HTERT RPE-1 (cell line): ENCODE measurements around the gene TMA7.
"Not testable (repeated sequence)": the region's sequence is repeated elsewhere in the genome, so short reads cannot be mapped to it uniquely, and the experiment has no call there.

Experiments
- in situ Hi-C: fragments of 300-500 bp; cut with MboI; formaldehyde crosslinking; loops from 4 replicates; pipeline ENCODE4 v1.14.3; 2020; ENCODE audit warnings: low sequenced_read_pairs

The TMA7 gene

DNA sequence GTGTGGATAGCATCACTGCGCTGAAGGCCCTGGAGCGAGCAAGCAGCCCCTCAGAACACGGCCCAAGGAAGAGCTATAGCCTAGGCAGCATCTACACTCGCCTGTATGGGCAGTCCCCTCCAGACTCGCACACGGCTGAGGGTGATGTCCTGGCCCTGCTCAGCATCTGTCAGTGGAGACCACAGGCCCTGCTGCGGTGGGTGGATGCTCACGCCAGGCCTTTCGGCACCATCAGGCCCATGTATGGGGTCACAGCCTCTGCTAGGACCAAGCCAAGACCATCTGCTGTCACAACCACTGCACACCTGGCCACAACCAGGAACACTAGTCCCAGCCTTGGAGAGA, 27.0 kb downstream of the TMA7 start:
- in situ Hi-C loops: no loop called here

DNA sequence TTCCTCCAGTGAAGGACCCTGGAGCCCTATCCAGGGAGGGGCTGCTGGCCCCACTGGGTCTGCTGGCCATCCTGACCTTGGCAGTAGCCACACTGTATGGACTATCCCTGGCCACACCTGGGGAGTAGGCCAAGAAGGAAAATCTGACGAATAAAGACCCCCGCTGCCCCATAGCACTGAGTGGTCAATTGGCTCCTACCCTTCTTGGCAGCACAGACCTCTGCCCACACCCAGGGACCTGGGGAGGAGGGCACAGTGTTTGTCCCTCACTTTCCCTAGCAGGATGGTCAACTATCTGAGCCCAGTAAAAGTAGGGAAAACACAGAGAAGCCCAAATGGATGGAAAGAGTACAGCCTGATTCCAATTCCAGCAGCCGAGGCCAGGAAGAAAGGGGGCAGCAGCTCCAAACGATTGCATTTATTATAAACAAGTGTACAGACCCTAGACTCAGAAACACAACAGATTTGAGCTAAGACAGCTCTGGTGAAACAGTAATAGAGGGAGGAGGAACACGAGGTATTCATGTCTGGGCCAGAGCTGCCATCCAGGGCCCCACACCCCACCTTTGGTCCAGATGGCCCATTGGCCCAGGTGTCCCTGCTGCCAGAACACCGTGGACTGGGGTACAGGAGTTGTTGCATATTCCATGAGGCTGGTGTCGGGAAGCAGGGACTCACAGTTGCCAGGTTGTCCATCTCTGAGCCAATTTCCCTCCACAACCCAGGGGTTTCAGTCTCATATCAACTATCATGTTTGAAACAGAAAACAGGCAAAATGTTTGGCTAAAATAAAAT, 27.6 kb downstream of the TMA7 start:
- in situ Hi-C loops: no loop called here

DNA sequence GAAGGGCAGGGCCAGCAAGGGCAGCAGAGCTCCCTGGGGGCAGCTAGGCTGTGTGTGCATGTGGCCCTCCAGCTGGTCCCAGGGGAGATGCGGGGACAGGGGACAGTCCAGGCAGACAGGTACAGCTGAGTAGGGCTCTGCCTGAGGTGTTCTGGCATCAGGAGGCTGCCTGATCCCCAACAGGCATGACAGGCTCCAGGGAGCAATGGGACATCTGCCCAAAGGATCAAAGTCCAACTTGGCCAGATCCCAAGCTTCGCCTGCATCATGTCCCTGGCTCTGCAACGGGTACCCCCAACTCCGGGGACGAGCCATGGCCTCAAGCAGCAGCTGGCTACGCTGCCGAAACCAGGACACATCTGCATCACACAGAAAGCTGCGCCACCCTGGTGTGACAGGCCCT, 28.3 kb downstream of the TMA7 start:
- in situ Hi-C loops: no loop called here

DNA sequence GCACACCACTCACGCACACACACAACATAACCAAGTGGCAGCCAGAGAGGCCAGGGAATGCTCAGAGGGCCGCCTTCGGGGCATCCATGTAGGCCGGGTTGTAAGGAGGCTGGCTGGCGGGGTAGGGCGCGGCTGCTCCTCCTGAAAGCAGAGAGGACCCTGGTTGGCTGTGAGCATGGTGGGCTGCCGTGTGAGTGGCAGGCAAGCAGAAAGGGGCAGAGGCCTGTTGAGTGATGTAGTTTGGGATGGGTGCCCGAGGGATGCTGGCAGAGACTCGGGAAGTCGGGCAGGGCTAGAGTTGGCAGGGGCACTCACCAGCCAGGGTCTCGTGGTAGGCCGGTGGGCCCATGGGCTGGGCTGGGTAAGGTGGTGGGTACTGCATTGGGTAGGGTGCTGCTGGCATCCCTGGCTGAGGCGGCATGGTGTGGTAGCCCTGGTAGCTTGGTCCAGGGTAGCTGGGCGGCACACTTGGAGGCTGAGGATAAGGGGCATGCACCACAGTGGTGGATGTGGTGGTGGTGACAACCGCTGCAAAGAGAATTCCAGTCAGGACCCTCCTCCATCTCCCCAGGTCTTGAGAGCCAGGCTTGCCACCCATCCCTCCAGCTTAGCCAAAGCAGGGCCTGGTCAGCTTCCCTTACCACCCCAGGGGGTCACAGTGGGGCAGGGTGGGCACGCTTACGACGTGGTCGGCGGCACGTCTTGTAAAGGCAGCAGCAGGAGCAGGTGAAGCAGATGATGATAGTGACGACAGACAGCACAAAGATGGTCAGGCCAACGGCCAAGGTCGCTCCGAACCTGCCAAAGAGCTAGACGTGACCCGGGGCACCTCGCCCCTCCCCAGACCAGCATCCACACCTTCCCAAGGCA, 29.2 kb downstream of the TMA7 start:
- in situ Hi-C loops: no loop called here

DNA sequence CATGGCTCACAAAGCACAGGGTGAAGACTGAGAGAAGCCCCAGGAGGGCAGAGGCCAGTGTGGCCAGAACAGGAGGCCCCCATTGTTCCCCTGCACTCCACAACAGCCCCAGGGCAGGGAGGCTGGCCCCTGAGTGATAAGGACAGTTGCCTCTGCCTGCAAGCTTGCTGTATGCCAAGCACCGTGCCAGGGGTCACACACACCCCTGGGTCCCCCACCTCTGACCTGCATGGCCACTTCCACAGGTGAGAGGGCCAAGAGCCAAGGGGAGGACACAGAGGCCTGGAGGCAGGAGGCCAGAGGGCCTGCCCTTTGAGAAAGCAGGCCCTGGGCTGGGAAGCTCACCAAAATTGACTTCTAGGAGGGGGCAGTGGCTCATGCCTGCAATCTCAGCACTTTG, 30.2 kb downstream of the TMA7 start:
- in situ Hi-C loops: no loop called here

DNA sequence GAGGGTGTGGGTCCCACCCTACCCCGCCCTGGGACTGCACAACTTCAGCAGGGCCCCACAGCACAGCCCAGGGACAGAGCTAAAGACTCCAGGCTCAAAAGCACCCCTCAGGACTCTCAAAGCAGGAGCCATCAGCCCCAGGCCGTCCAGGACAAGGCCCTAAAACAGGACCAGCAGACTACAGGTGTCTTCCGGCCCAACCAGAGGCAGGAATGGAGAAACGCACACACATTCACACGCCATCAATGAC, 32.5 kb downstream of the TMA7 start:
- in situ Hi-C loops: no loop called here

DNA sequence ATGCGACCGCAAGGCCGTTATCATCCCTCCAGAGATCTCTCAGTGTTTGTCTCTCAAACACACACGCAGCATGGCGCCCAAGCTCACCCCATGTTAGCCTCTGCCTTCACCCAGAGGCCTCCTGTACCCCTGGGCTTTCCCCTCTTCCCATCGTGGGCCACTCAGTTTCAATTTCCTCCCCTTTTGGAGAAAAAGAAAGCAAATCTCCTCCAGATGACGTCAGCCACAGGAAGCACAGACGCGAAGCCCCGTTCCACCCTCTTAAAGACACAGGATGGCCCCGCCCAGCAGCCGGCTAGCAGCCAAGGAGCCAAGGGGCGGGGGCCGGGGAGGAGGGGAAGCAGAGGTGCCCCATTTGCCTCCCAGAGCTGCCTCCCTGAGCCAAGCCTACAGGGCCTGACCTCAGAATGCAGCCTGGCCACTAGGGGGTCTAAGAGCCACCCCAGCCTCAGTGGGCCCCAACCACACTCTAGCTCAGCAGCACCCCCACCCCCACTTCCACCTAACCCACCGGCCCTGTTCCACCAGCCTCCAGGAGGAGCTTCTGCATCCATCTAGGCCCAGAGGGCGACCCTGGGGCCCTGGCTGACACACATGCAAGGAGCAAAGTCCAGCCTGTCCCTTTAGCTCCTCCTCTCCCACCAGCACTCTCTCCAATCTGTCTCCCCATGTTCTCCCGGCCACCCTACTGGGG, 33.0 kb downstream of the TMA7 start:
- in situ Hi-C loops: no loop called here

DNA sequence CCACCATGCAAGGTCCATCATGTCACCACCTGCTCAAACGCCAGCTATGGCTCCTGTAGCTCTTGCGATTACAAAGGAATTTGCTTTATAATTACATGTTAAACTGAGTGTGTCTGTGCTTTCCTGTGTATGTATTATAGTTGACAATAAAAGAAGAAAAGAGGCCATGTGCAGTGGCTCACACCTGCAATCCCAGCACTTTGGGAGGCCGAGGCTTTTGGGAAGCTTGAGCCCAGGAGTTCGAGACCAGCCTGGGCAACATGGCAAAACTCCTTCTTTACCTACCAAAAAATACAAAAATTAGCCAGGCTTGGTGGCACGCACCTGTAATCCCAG, 33.5 kb downstream of the TMA7 start:
- in situ Hi-C loops: no loop called here

DNA sequence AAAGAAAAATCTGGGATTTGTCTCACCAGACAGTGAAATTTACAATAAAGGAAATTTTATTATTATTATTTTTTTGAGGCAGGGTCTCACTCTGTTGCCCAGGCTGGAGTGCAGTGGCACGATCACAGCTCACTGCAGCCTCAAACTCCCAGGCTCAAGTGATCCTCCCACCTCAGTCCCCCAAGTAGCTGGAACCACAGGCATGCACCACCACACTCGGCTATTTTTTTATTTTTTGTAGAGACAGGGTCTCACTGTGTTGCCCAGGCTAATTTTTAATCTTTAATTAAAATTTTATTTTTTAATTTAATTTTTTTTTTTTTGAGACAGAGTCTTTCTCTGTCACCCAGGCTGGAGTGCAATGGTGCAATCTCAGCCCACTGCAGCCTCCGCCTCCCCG, 34.0 kb downstream of the TMA7 start:
- in situ Hi-C loops: not testable (repeated sequence)

DNA sequence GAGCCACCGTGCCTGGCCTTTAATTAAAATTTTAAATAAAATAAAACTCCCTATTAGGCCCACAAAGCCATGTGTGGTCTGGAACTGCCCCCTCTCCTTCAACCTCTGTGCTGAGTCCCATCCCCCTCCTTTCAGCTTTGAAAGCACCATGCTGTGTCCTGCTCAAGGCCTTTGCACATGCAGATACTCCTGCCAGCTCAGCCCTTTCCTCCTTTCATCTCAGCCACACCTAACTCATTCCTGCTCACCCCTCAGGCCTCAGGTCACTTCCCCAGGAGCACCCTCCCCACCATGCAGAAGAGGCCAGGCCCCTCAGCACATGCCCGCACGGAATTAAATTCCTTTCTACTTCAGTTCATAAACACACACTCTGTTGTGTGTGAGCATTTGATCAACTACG, 34.6 kb downstream of the TMA7 start:
- in situ Hi-C loops: no loop called here

DNA sequence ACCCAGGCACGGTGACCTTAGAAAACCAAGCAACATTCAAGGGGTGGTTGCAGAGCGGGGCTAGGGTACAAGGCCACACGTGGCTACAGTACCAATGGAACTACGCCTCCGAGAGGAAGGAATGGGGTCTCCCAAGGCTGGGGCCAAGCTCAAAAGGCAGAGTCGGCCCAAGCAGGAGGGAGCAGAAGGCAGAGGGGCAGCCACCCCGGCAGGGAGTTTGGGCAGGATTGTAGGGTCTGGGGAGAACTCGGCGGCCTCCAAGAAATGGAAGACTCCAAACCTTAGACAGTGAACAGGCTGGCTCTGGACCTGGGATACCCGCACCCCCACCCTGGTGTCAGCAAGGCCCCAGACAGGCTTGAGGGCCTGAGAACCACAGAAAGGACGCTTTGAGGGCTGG, 35.1 kb downstream of the TMA7 start:
- in situ Hi-C loops: no loop called here

DNA sequence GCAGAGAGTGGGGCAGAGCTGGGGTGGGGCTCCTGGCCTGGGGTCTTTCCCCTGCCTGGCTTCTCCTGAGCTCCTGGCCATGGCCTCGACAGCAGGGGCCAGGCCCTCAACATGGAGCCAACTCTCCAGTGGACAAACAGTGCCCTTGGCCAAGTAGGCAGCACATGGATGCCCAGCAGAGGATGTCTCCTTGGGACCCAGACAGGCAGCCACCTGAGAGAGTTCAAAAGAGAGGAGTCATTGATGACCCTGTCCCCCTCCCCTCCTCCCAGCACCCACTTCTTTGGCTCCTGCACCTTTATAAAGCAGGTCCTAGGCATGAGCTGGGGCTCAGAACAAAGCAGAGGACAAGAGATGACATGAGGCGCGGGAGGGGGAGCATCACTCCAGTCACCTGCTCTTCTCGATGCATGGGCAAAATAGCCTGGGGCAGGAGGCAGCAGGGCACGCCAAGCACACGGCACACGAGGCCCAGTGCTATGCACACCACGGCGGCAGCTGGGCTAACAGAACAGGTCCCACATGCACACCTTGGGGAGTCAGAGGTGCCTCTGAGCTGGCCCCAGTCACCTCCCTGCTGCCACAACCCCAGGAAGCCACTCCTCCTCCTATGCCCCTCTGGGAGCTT, 36.5 kb downstream of the TMA7 start:
- in situ Hi-C loops: no loop called here

DNA sequence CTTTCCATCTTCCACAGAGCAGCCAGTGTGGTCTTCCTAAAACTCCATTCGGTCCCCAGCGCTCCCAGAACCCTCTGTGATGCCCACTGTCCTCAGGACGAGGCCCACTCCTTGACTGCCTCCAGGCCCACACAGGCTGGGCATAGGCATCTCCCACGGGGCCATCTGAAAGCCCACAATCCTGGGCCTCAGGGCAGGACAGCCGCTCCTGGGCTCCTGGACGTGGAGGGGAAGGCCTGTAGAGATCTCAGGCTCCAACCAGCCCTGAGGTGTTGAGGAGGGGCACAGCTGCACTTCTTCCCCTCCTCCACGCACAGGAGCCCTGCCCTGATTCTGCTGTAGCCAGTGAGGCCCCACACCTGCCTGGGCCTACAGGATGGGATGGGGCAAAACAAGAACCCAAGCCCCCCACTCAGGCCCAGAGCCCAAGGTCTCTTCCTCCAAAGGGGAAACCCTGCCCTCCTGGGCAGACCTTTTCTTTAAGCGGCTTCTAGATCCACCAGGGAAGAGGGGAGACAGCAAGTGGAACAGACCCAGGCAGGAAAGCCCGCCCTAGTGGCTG, 38.0 kb downstream of the TMA7 start:
- in situ Hi-C loops: no loop called here

DNA sequence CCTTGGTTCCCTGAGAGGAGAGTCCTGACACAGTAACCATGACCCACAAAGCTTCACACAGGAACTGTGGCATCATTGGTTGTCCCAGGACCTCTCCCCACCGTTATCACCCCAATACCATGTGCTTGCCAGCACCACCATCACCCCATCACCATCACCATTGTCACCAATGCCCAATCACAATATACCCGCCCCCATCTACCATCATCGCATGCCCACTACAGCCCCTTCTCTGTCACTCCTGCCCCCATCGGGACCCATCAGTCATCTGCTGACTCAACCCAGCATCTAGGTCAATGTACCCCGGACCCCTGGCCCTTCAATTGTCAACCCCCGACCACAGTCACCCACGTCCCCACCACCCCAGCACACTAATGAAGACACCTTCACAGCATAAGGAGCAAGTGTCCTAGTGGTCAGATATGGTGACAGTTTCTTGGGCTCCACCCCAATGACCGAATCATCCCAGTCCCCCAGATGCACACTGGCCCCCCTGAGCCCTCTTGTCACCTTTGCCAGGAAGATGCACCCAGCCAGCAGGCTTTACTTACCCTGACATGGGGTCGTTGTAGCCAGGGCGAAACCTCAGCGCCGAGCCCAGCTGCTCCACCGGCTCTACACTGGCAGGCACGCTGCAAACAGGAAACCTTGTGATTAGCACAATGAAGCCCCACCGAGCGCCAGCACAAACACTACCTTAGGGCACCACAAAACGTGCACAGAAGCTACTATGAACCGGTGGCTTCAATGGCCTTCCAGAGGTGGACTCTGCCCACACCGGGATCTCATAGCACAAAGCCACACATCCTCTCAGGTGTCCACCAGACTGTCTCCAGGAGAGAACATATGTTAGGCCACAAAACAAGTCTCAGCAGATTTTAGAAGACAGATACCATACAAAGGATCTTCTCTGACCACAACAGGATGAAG, 38.8 kb downstream of the TMA7 start:
- in situ Hi-C loops: no loop called here

DNA sequence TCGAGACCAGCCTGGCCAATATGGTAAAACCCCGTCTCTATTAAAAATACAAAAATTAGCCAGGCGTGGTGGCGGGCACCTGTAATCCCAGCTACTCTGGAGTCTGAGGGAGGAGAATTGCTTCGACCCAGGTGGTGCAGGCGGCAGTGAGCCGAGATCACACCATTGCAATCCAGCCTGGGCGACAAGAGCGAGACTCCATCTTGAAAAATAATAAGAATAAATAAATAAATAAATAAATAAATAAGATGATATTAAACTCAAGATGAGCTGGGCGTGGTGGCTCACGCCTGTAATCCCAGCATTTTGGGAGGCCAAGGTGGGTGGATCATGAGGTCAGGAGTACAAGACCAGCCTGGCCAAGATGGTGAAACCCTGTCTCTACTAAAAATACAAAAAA, 40.8 kb downstream of the TMA7 start:
- in situ Hi-C loops: not testable (repeated sequence)

DNA sequence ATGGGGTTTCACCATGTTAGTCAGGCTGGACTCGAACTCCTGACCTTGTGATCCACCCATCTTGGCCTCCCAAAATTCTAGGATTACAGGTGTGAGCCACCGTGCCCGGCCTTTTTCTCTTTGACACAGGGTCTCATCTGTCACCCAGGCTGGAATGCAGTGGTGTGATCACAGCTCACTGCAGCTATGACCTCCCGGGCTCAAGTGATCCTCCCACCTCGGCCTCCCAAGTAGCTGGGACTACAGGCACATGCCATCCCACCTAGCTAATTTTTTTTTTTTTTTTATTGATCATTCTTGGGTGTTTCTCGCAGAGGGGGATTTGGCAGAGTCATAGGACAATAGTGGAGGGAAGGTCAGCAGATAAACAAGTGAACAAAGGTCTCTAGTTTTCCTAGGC, 42.8 kb downstream of the TMA7 start:
- in situ Hi-C loops: not testable (repeated sequence)

DNA sequence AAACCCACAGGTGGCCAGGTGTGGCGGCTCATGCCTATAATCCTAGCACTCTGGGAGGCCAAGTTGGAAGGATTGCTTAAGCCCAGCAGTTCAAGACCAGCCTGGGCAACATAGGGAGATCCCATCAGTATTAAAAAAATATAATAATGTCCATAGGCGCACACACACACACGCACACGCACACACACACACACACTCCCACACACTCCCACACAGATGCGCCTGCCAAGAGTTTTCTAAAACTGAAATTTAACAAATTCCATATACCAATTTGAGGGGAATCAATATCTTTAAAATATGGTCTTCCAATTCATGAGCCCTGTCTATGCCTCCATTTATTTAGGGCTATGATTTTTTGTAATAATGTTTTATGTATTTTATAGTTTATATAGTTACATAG, 46.9 kb downstream of the TMA7 start:
- in situ Hi-C loops: no loop called here

DNA sequence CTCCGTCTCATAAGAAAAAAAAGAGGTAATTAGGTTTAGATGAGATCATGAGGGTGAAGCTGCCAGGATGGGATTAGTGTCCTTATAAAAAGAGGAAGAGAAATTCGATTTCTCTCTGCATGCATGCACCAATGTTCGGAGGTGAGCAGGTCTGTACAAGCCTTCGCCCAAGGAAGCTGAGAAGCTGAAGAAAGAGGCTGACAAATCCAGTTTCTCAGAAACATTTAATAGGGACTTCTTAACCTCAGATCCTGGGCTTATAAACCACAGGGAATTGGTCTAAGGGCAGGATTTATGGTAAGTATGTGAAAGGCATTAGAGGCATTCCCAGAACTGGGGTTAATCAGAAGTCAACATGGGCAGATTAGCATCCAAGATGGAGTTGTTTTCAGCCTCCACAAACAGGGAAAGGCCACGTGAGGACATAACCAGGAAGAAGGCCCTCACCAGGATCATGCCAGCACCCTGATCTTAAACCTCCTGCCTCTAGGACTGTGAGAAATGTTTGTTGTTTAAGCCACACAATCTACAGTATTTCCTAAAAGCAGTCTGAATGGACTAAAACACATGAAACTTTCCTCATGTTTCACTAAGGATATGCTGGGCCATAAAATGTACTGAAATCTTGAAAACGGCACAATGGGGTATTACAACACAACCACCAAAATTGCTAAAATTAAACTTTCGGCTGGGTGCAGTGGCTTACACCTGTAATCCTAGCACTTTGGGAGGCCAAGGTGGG, 52.6 kb downstream of the TMA7 start:
- in situ Hi-C loops: no loop called here

DNA sequence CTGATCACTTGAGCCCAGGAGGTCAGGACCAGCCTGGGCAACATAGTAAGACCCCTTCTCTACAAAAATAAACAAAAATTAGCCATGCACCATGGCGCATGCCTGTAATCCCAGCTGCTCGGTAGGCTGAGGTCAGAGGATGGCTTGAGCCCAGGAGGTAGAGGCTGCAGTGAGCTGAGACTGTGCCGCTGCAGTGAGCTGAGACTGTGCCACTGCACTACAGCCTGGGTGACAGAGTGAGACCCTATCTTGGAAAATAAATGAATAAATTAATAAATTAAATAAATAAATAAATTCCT, 53.1 kb downstream of the TMA7 start:
- in situ Hi-C loops: no loop called here
